Liver (tissue), 9 donors: ENCODE data around the gene R3HCC1L. TPM values are rescaled to one million over a fixed set of nuclear protein-coding genes. Genes with fewer than 3 reads are reported as not detected.

Experiments used
- DNase-seq: peaks from one replicate; pipeline ENCODE4 v3.0.0-alpha.2; 2017; ENCODE audit warnings: low spot score
- H3K27ac ChIP-seq, 2 donors: one replicate each; pipeline ENCODE4 v1.7.0; 2013; ENCODE audit warnings: inconsistent platforms in 2 of 2, low read length in 2 of 2, control low read depth in 1 of 2, low read depth in 1 of 2, mild to moderate bottlenecking in 1 of 2
- H3K27me3 ChIP-seq, 4 donors: one replicate each; pipeline versions ENCODE4 v1.6.1 to v1.7.0; 2013; ENCODE audit warnings: low read length in 3 of 4, inconsistent platforms in 1 of 4, mild to moderate bottlenecking in 1 of 4, moderate library complexity in 1 of 4; ENCODE audit not compliant: control insufficient read depth in 4 of 4, insufficient read depth in 4 of 4
- H3K36me3 ChIP-seq, 4 donors: one replicate each; pipeline versions ENCODE4 v1.6.1 to v1.7.0; 2013; ENCODE audit warnings: low read length in 3 of 4, mild to moderate bottlenecking in 3 of 4, low read depth in 1 of 4, moderate library complexity in 1 of 4; ENCODE audit not compliant: control insufficient read depth in 4 of 4, insufficient read depth in 3 of 4
- H3K4me1 ChIP-seq, 4 donors: one replicate each; pipeline versions ENCODE4 v1.6.1 to v1.7.0; 2013; ENCODE audit warnings: low read length in 3 of 4, mild to moderate bottlenecking in 3 of 4, moderate library complexity in 1 of 4; ENCODE audit not compliant: control insufficient read depth in 4 of 4, insufficient read depth in 4 of 4
- H3K4me3 ChIP-seq, 3 donors: one replicate each; pipeline versions ENCODE4 v1.6.1 to v1.7.0; 2013; ENCODE audit warnings: low read length in 3 of 3, control low read depth in 1 of 3, low read depth in 1 of 3, mild to moderate bottlenecking in 1 of 3
- H3K9ac ChIP-seq, 2 donors: one replicate each; pipeline ENCODE4 v1.7.0; 2013; ENCODE audit warnings: low read length in 2 of 2, mild to moderate bottlenecking in 2 of 2, moderate library complexity in 2 of 2, control low read depth in 1 of 2, low read depth in 1 of 2
- H3K9me3 ChIP-seq, 4 donors: one replicate each; pipeline versions ENCODE4 v1.6.1 to v1.7.0; 2013; ENCODE audit warnings: low read length in 3 of 4; ENCODE audit not compliant: control insufficient read depth in 4 of 4
- EGR1 ChIP-seq, 2 donors: IDR thresholded peaks; 2 replicates each; pipeline ENCODE4 v1.6.1; 2016 to 2018; ENCODE audit warnings: antibody characterized with exemption in 2 of 2, low read depth in 2 of 2
- FOXA1 ChIP-seq: IDR thresholded peaks from 2 replicates; pipeline ENCODE4 v1.6.1; 2016; ENCODE audit warnings: antibody characterized with exemption
- HNF4A ChIP-seq, 2 donors: conservative IDR thresholded peaks; 2 replicates each; pipeline ENCODE4 v1.6.1; 2016; ENCODE audit warnings: antibody characterized with exemption in 2 of 2, mild to moderate bottlenecking in 2 of 2
- JUND ChIP-seq, 2 donors: IDR thresholded peaks; 2 replicates each; pipeline ENCODE4 v1.6.1; 2016; ENCODE audit warnings: antibody characterized with exemption in 2 of 2
- NR2F2 ChIP-seq: IDR thresholded peaks from 2 replicates; pipeline ENCODE4 v1.6.1; 2016; ENCODE audit warnings: antibody characterized with exemption
- RAD21 ChIP-seq, 2 donors: IDR thresholded peaks; 2 replicates each; pipeline ENCODE4 v1.6.1; 2016; ENCODE audit warnings: antibody characterized with exemption in 2 of 2, mild to moderate bottlenecking in 2 of 2
- TAF1 ChIP-seq: conservative IDR thresholded peaks from 2 replicates; pipeline ENCODE4 v1.6.1; 2016; ENCODE audit warnings: antibody characterized with exemption, mild to moderate bottlenecking
- YY1 ChIP-seq: IDR thresholded peaks from 2 replicates; pipeline ENCODE4 v1.6.1; 2016; ENCODE audit warnings: antibody characterized with exemption, mild to moderate bottlenecking
- WGBS: extraction: QIAGEN DNeasy Blood & Tissue Kit; methylation state at CpG from one replicate; pipeline ENCODE4 v1.1.7; 2013; 5-methylcytosine and 5-hydroxymethylcytosine counted together
- polyA plus RNA-seq, 2 donors: library from polyadenylated mRNA; stranded (reverse) in 1 of 2; unstranded in 1 of 2; fragments of 200-250 nt in 1 of 2; fragments of >200 nt in 1 of 2; fragmentation: Nextera tagmentation in 1 of 2; extraction: Ambion mirVana in 1 of 2; gene quantifications; one replicate each; pipeline versions ENCODE4 v1.2.1 to v1.2.3, GENCODE V29; 2013 to 2015
- total RNA-seq, 2 donors: library from RNA; depleted of rRNA; stranded (reverse); fragments of >200 nt; gene quantifications; one replicate each; pipeline ENCODE4 v1.2.3, GENCODE V29; 2014
- TF ChIP-seq, protein P1 (sequence below): fragments of 150-350 bp; IDR thresholded peaks from 2 replicates; pipeline ENCODE4 v1.5.1; 2017; ENCODE audit warnings: improper control_type of control experiment, low read depth, low read length; ENCODE audit not compliant: missing input control
- TF ChIP-seq, protein P2 (sequence below): IDR thresholded peaks from 2 replicates; pipeline ENCODE4 v1.6.1; 2016; ENCODE audit warnings: antibody characterized with exemption
- TF ChIP-seq, protein P3 (sequence below): IDR thresholded peaks from 2 replicates; pipeline ENCODE4 v1.6.1; 2016; ENCODE audit warnings: antibody characterized with exemption
- TF ChIP-seq, protein P4 (sequence below): IDR thresholded peaks from 2 replicates; pipeline ENCODE4 v1.6.1; 2016; ENCODE audit warnings: antibody characterized with exemption, mild to moderate bottlenecking
- donor health status: healthy.
- donor health status: healthy.
- donor health status: healthy.
- donor health status: healthy.
- donor health status: healthy.

The R3HCC1L gene
- total and polyA plus RNA-seq, 4 donors, result 3.2 to 11.2 (median 7.4) TPM

DNA sequence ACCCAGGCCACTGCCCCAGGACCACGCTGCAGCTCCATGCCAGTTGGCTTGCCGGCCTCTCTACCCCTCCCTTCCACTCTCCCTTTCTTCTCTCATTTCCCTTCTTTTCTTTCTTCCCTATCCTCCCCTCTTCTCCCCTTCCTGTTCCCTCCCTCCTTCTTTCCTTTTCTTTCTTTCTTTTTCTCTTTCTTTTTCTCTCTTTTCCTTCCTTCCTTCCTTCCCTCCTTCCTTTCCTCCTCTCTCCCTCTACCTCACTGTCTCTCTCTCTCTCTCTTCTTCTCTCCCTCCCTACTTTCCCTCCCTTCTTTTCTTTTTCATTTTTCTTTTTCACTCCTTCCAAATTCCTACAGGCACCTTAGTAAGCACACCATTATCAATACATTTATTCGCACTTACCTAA, 30.3 kb upstream of the R3HCC1L start:
- 78% methylated on average over 3 of the region's 3 CpGs for WGBS
- Histone ChIP-seq H3K36me3 (no peaks in the 10 kb centered on the region), H3K4me1 (no peaks in the 10 kb centered on the region), H3K27ac (no peak overlapping the region), H3K4me3 (no peak overlapping the region), H3K27me3 (peaks cover 0 to 4% (median 1%) of the 10 kb centered on the region in 4 donors), H3K9ac (no peak overlapping the region), H3K9me3 (no peaks in the 10 kb centered on the region)
- TF ChIP-seq YY1 (no peak), TAF1 (no peak), HNF4A (conservative IDR thresholded peaks at IDR 0.05) (no peak), FOXA1 (no peak)
- TF ChIP-seq, protein P1, sequence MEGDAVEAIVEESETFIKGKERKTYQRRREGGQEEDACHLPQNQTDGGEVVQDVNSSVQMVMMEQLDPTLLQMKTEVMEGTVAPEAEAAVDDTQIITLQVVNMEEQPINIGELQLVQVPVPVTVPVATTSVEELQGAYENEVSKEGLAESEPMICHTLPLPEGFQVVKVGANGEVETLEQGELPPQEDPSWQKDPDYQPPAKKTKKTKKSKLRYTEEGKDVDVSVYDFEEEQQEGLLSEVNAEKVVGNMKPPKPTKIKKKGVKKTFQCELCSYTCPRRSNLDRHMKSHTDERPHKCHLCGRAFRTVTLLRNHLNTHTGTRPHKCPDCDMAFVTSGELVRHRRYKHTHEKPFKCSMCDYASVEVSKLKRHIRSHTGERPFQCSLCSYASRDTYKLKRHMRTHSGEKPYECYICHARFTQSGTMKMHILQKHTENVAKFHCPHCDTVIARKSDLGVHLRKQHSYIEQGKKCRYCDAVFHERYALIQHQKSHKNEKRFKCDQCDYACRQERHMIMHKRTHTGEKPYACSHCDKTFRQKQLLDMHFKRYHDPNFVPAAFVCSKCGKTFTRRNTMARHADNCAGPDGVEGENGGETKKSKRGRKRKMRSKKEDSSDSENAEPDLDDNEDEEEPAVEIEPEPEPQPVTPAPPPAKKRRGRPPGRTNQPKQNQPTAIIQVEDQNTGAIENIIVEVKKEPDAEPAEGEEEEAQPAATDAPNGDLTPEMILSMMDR, result no peak
- TF ChIP-seq, protein P2, sequence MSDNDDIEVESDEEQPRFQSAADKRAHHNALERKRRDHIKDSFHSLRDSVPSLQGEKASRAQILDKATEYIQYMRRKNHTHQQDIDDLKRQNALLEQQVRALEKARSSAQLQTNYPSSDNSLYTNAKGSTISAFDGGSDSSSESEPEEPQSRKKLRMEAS, result no peak
- DNase-seq, result no peak

DNA sequence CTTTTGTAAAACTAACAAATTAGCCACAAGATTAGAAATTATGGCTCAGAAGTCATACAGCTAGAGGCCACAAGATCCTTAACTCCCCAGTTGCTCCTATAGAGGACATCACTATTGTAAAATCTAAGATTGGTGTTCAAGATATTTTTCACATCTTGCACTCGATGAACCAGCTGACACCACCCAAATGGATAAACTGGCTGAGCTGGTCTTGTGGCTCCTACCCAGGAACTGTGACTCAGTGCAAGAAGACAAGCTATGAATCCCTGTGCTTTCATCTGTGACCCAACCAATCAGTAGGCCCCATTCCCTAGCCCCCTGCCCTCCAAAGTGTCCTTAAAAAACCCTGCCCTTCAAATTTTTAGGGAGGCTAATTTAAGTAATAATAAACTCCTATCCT, 27.9 kb upstream of the R3HCC1L start:
- H3K4me3 ChIP-seq, result no peak overlapping the region
- TF ChIP-seq YY1, result no peak
- no peak for TF ChIP-seq RAD21 (IDR thresholded peaks at IDR 0.05)
- TF ChIP-seq, protein P3, sequence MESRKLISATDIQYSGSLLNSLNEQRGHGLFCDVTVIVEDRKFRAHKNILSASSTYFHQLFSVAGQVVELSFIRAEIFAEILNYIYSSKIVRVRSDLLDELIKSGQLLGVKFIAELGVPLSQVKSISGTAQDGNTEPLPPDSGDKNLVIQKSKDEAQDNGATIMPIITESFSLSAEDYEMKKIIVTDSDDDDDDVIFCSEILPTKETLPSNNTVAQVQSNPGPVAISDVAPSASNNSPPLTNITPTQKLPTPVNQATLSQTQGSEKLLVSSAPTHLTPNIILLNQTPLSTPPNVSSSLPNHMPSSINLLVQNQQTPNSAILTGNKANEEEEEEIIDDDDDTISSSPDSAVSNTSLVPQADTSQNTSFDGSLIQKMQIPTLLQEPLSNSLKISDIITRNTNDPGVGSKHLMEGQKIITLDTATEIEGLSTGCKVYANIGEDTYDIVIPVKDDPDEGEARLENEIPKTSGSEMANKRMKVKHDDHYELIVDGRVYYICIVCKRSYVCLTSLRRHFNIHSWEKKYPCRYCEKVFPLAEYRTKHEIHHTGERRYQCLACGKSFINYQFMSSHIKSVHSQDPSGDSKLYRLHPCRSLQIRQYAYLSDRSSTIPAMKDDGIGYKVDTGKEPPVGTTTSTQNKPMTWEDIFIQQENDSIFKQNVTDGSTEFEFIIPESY, result no peak
- no peaks in the 10 kb centered on the region for H3K36me3 ChIP-seq
- H3K9ac ChIP-seq, result no peak overlapping the region
- no peak overlapping the region for H3K27ac ChIP-seq
- WGBS, result 78% methylated on average over 1 of the region's 1 CpG
- H3K4me1 ChIP-seq, result no peaks in the 10 kb centered on the region
- no peak for DNase-seq
- H3K9me3 ChIP-seq, result no peaks in the 10 kb centered on the region
- peaks cover 0 to 4% (median 1%) of the 10 kb centered on the region in 4 donors for H3K27me3 ChIP-seq

DNA sequence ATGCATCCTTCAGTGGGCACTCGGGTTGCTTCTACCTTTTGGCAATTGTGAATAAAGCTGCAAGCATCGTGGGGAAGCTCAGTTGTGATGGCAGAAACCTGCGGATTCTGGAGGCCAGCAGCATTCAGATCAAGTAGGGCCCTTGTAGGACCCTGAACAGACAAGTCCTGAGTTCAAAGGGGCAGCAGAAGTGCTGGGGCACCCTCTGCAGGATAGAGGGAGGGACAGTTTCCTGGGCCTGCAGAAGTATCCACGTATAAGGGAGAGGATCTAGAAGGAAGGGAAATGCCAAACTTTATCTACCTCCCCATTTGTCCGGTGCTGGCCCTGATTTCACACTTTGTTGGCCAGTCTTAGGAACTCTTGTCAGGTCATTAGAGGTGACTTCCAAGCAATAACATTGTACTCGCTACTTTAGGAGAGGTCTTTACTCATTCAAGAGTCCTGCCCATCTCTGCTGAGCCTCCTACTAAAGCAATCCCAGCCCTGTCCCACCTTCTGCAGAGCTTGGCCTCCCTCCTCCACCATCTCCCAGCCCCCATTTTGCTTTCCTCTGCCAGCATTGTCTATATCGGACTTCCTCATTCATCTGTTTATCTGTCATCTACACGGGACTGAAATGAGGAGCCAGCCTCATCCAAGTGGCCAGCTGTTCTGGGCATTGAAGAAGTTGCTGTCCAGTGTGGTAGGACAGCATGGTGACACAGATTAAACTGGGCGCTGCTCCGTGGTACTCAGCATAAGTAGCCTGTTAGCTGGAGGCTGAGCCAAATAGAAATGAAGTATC, 26.6 kb upstream of the R3HCC1L start:
- Histone ChIP-seq H3K27ac (no peak overlapping the region), H3K4me3 (no peak overlapping the region), H3K27me3 (peaks cover 0 to 4% (median 1%) of the 10 kb centered on the region in 4 donors), H3K9me3 (no peaks in the 10 kb centered on the region), H3K9ac (no peak overlapping the region), H3K36me3 (no peaks in the 10 kb centered on the region), H3K4me1 (no peaks in the 10 kb centered on the region)
- 69% methylated on average over 10 of the region's 10 CpGs for WGBS
- no peak for DNase-seq
- no peak for TF ChIP-seq NR2F2
- TF ChIP-seq RAD21 (IDR thresholded peaks at IDR 0.05), result no peak
- TF ChIP-seq EGR1 (IDR thresholded peaks at IDR 0.05; ENCODE audit: low read depth in 2 of 2), result no peak
- no peak for TF ChIP-seq JUND (IDR thresholded peaks at IDR 0.05)
- TF ChIP-seq TAF1, result no peak
- TF ChIP-seq, protein P4, sequence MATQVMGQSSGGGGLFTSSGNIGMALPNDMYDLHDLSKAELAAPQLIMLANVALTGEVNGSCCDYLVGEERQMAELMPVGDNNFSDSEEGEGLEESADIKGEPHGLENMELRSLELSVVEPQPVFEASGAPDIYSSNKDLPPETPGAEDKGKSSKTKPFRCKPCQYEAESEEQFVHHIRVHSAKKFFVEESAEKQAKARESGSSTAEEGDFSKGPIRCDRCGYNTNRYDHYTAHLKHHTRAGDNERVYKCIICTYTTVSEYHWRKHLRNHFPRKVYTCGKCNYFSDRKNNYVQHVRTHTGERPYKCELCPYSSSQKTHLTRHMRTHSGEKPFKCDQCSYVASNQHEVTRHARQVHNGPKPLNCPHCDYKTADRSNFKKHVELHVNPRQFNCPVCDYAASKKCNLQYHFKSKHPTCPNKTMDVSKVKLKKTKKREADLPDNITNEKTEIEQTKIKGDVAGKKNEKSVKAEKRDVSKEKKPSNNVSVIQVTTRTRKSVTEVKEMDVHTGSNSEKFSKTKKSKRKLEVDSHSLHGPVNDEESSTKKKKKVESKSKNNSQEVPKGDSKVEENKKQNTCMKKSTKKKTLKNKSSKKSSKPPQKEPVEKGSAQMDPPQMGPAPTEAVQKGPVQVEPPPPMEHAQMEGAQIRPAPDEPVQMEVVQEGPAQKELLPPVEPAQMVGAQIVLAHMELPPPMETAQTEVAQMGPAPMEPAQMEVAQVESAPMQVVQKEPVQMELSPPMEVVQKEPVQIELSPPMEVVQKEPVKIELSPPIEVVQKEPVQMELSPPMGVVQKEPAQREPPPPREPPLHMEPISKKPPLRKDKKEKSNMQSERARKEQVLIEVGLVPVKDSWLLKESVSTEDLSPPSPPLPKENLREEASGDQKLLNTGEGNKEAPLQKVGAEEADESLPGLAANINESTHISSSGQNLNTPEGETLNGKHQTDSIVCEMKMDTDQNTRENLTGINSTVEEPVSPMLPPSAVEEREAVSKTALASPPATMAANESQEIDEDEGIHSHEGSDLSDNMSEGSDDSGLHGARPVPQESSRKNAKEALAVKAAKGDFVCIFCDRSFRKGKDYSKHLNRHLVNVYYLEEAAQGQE, result no peak
- TF ChIP-seq, protein P2, result no peak
